Vagina (tissue), 2 donors: ENCODE results near the gene SIGMAR1.

Experiments used
- CTCF ChIP-seq, 3 experiments: fragments of 450-650 bp in 2 of 3; fragments of 200-600 bp in 1 of 3; sonication (generic) in 1 of 3; IDR thresholded peaks; one replicate each; pipeline ENCODE4 v1.5.1; 2017 to 2019; ENCODE audit warnings: antibody characterized with exemption in 3 of 3, mild to moderate bottlenecking in 2 of 3, moderate library complexity in 2 of 3
- POLR2AphosphoS5 ChIP-seq, 2 donors: sonication (generic); formaldehyde crosslinking; IDR thresholded peaks; one replicate each; pipeline ENCODE4 v1.9.0; 2017; ENCODE audit warnings: antibody characterized with exemption in 2 of 2, mild to moderate bottlenecking in 2 of 2, low read depth in 1 of 2; ENCODE audit not compliant: insufficient read depth in 1 of 2

DNA sequence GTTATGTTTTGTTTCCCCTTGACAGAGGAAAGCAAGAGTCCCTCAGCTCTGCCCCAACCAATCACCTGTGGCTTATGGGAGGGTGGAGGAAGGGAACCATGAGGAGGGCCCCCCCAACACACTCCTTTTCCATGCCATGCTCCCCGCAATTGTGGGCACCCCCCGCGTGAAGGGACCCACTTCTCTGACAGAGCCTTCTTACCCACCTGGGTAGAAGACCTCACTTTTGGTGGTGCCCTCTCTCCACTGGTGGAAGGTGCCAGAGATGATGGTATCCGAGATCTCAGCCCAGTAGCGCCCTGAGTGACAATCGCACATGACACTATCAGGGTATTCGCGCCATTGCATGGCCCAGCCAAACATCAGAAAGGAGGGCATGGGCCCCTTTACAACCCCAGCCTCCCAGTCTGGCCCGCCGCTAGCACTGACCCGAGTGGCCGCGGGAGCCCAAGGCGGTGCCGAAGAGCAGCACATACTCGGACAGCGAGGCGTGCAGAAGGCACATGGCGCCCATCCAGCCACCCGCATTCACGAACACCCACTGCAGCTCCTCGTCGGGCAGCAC, 714 bp downstream of the SIGMAR1 start:
- no peak for TF ChIP-seq CTCF (IDR thresholded peaks at IDR 0.05)
- TF ChIP-seq POLR2AphosphoS5 (IDR thresholded peaks at IDR 0.05; ENCODE audit: insufficient read depth in 1 of 2, low read depth in 1 of 2) = no peak
